HG02798 (cell line): ENCODE measurements around the gene SLC7A10.
A peak's percentile ranks its signal among the peaks of the same experiment; 100 is the strongest.
"Not testable (repeated sequence)": the region's sequence is repeated elsewhere in the genome, so short reads cannot be mapped to it uniquely, and the experiment has no call there.

Experiments
- ATAC-seq: cut with Tn5 transposase; IDR thresholded peaks from one replicate; pipeline ENCODE4 v1.9.1; 2021; ENCODE audit warnings: mild to moderate bottlenecking; ENCODE audit not compliant: unreplicated experiment, poor library complexity

Gene SLC7A10

DNA sequence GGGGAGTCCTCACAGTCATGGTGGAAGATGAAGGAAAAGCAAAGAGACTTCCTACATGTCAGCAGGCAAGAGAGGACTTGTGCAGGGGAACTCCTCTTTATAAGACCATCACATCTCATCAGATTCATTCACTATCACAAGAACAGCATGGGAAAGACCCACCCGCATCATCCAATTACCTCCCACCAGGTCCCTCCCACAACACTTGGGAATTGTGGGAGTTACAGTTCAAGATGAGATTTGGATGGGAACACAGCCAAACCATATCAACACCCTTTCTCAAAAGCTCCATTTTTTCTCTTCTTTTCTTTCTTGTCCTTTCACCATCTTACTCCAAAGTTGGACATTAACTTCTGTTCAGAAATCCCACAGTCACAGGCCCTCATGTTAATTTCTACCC lies 36.2 kb downstream of the SLC7A10 start:
- ATAC-seq, result no peak

DNA sequence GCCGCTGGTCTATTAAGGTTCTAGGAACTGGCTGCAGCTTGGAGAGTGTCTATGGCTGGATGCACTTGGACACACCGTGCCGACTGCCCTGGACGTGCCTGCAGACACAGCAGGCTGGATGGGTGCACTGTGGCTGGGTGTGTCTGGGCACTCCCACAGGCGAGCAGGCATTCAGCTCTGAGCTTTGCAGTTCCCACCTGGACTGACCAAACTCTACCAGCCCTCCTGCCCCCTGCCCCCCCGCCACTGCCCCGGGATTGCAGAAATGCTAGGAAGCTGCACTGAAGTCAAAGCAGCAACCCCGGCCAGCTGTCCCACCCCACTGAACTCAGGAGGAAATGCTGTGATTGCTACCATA lies 38.5 kb downstream of the SLC7A10 start:
- ATAC-seq, result no peak

DNA sequence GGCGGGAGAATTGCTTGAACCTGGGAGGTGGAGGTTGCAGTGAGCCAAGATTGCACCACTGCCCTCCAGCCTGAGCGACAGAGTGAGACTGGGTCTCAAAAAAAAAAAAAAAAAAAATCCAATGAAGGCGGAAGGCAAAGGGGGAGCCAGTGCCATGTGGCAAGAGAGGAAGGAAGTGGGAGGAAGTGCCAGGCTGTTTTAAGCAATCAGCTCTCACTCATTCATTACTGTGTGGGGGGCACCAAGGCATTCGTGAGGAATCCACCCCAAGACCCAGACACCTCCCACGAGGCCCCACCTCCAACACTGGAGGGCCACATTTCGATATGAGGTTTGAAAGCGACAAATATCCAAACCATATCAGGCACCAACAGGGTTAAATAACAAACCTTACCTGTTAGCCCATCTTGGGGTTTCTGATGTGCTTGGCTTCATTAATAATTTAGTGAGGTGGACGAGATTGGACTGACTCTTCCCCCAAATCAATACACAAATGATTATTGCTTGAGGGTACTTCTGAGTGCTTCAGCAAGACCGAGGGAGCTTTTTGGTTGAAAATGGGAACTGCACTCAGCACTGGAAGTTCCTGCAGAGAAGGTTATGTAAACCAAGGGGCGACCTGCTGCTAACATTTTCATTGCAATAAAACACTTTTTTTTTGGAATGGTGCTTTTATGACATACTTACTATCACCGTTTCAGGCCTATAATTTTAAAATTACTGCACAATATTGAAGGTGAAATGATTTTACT lies 39.0 kb downstream of the SLC7A10 start:
- no peak for ATAC-seq

DNA sequence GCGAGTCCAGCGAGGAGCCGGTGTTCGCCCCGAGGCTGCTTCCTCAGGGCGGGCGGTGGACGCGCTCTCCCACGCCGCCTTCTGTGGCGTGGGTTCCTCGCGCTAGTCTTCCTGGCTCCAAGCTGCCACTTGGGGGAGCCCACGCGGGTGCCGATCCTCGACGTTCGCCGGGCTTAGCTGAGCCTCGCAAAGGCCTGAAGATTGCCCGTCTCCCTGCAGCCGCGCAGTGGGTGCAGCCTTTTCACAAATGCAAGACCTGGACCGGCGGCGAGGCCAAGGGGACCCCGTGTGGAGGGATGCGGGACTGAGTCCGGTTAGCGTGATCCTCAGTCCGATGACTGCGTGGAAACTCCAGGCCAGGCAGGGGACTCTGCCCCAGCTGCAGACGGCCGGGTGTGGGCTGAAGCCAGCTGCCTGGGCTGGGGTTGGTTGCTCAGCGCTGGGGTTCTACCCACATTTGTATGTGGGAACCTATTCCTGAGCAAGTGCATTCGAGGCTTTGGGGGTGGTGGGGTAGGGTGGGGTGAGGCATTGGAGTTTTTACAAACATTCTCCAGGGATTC lies 48.2 kb downstream of the SLC7A10 start:
- ATAC-seq, result no peak

DNA sequence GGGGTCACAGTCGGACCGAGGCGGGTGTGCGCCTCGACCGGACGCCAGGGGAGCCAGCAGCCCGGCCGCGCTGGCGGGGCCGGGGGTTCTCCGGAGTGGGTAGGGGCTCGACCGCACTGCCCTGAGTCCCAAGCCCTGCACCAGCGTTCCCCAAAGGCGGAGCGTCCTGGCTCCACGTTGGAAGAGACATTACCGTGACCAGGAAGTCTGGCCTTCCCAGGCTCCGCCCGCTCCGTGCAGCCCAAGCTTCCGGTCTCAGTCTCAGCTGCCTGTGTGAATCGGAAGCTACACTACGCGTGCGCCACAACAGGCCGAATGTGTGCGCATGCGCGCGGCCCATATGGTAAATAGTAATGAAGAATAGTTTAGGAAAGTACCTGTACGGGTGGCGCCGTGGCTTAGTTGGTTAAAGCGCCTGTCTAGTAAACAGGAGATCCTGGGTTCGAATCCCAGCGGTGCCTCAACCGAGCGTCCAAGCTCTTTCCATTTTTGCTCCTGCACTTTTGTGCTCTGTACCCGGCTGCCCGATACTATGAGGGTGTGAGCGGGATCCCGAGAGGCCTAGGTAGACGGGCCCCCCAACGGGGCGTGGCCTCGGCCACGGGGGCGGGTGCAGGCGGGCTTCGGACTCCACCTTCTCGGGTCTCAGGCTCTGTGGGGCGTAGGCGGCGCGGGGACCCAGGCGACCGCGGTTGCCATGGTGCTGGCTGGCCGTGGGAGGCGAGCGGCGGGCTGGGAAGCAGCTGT lies 48.8 kb downstream of the SLC7A10 start:
- ATAC-seq, result peak; percentile 87

DNA sequence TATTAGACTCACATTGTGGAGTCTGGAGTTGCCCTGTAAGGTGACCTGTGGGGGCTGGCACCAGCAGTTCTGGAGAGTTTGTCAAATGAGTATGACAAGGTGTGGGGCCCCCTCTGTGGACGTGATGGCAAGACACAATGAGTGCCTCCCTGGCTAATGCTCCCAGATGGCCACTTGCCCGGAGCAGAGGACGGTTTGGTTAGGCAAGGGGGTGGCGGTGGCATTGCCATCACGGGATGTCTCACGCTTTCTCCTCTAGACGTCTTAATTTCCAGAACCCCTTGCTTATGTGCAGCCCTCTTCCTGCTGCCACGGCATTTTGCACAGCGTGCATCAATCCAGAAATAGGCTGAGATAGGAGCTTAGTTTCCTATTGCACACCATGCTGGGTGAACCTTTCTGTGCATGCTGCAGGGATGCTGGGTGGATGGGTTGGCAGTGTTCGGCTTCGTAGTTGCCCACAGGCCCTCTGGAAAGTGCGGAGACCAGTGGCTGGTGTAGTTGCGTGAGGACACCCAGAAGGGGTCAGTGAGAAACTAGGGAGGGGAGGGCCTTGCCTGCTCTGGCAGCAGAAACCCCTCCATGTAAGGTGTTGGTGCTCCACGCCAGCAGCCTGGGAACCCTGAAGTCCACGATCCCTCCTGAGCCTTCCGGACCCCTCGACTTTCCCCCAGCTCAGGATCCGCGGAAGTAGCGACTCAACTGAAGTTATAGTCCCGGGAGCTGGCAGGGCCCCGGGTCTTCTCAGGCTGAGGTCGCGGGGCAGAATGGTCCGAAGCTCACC lies 49.6 kb downstream of the SLC7A10 start:
- ATAC-seq, result no peak

DNA sequence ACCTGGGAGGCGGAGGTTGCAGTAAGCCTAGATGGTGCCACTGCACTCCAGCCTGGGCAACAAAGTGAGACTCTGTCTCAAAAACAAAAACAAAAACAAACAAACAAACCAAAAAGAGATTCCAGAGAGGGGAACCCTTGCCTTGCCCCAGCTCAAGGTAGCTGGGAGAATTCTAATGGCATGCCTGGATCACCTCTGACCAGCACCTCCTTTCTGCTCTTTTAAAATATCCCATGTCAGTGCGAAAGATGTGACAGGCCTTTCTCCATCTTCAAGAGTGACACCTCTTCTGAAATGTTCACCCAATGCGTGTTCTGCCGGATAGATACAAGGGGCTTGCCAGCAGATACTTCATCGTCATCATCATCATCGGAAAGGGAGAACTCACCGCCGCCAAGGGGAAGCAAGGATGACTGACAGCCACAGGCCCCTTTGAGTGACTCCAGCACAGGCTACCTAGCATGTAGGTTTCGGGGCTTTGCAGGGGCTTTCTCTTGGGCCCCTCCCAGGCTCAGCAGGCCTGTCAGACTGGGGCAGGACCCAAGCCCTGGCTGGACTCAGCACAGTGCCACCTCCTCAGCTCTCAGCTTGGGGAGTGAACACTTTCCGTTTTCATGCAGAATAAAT lies 50.4 kb downstream of the SLC7A10 start:
- no peak for ATAC-seq

DNA sequence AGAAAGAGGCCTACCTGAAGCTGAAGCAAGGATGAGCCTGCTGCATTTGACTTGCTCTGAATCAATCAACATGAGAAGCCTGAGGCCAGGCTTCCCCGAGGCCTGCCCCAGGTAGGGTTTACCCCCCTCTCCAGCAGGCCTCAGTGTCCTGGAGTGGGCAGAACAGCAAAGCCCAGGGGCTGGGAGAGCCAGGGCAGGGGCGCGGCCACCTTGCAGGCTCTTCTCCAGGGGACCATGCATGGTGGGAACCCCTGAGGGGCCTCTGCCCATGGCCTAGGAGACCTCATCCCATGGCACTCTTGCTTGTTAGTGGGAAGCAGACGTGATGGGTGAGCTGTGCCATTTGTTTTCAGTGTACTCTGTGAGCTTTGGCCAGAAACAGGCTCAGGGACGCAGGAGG lies 51.5 kb downstream of the SLC7A10 start:
- ATAC-seq, result no peak

DNA sequence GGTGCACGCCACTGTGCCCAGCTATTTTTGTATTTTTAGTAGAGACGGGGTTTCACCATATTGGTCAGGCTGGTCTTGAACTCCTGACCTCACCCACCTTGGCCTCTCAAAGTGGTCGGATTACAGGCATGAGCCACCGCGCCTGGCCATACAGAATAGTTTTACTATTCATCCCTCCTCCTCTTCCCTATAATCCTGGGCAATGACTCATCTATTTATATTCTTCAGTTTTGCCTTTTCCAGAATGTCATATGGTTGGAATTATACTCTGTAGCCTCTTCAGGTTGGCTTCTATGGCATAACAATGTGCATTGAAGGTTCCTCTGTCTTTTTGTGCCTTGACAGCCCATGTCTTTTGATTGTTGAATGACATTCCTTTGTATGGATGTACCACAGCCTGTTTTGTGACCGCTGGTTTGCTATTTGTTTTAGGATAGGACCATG lies 53.7 kb downstream of the SLC7A10 start:
- ATAC-seq, result no peak

DNA sequence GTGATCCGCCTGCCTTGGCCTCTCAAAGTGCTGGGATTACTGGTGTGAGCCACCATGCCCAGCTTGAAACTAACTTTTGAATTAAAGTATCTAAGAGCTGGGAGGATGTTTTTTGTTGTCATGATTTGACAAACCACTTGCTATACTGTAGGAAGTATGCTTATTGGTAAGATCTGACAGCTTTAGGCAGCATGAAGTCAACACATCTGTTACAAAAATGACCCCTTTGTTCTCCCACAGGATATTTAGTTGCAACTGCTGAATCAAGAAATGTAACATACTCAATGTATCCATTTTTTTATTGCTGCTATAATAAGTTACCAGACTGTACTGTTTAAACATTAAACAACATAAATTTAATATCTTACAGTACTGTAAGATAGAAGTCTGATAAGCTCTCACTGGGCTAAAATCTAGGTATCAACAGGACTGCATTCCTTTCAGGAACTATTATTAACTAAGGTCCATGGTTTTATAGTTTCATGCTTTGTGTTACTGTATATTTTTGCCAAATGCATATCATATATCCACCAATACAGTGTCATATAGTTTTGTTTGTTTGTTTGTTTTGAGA lies 54.3 kb downstream of the SLC7A10 start:
- ATAC-seq, result no peak

DNA sequence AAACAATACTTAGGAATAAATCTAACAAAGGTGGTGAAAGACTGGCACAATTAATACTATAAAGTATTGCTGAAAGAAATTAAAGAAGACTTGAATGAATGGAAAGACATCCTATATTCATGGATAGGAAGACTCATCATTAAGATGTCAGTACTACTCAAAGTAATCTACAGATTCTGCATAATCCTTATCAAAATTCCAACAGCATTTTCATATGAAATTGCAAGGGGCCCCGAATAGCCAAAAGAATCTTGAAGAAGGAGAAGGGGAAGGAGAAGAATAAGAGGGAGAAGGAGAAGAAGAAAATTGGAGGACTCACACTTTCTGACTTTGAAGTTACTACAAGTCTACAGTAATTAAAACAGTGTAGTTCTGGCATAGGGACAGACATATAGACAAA lies 57.1 kb downstream of the SLC7A10 start:
- no peak for ATAC-seq

DNA sequence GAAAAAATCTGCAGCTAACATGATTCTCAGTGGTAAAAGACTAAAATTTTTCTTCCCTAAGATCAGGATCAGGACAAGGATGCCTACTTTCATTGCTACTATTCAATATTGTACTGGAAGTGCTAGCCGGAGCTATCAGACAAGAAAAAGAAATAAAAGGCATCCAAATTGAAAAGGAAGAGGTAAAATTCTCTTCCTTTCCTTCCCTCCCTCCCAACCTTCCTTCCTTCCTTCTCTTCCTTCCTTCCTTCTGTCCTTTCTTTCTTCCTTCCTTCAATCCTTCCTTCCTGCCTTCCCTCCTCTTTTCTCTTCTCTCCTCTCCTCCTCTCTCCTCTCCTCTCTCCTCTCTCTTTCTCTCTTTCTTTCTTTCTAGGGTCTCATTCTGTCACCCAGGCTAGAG lies 58.2 kb downstream of the SLC7A10 start:
- ATAC-seq, result no peak

DNA sequence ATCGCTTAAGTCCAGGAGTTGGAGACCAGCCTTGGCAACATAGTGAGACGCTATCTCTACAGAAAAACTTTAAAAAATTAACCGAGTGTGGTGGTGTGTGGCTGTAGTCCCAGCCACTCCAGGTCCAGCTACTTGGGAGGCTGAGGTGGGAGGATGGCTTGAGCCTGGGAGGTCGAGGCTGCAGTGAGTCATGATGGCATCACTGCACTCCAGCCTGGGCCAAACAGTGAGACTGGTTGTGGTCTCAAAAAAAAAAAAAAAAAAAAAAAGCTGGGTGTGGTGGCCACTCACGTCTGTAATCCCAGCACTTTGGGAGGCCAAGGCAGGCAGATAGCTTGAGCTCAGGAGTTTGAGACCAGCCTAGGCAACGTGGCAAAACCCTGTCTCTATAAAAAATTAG lies 59.6 kb downstream of the SLC7A10 start:
- ATAC-seq, result not testable (repeated sequence)

DNA sequence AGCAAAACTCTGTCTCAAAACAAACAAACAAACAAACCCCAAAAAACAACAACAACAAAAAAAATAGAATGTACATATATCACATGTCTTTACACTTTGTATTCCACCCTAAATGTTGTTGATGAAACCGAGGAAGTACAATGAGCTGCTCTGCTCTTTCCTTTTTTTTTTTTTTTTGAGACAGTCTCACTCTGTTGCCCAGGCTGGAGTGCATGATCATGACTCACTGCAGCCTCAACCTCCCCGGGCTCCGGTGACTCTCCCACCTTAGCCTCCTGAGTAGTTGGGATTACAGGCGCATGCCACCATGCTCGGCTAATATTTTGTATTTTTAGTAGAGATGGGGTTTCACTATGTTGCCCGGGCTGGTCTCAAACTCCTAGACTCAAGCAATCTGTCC lies 62.2 kb downstream of the SLC7A10 start:
- ATAC-seq, result no peak

DNA sequence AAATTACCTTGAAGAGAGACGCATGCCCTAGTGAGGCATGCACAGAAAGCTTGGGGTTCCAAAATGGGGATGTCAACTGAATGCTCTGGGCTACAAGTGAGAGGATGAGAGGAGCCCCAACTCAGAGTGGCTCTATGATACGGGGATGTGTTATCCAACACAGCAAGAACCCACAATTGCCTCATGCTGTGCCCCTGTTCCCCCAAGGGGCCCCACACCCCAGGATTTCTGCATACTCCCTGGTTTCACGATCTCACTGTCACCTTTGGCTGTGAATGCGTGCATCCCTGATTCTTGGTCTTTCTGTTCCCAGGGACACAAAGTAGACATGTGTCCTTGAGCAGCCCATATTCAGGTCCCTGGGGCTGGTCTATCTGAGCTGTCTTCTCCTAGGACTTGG lies 64.4 kb downstream of the SLC7A10 start:
- ATAC-seq, result no peak

DNA sequence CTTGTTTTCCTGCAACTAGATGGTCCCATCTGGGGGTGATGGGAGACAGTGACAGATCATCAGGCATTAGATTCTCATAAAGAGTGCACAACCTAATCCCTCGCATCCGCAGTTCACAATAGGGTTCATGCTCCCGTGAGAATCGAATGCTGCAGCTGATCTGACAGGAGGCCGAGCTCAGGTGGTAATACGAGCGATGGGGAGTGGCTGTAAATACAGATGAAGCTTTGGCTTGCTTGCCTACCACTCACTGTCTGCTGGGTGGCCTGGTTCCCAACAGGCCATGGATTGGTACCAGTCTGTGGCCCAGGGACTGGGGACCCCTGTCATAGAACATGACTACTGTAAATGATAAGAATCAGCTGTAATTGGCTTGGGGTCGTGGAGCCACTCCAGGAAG lies 65.8 kb downstream of the SLC7A10 start:
- no peak for ATAC-seq

DNA sequence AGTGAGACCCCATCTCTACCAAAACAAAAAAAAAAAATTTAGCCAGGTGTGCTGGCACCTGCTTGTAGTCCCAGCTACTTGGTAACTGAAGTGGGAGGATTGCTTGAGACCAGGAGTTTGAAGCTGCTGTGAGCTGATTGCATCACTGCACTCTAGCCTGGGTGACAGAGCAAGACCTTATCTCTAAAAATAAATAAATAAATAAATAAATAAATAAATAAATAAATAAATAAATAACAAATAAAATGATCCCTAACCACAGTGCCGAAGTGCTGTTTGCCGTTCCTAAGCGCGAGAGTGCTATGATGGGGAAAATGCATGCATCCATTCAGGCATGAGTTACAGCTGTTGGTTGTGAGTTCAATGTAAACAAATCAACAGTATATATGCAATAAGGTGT lies 66.5 kb downstream of the SLC7A10 start:
- ATAC-seq, result no peak
